Fibroblast of gingiva (primary cell): ENCODE results near the gene USHBP1.

Source experiments
- DNase-seq: peaks from one replicate; pipeline ENCODE4 v3.0.0-alpha.2; 2011; ENCODE audit warnings: low read depth

Gene USHBP1

DNA sequence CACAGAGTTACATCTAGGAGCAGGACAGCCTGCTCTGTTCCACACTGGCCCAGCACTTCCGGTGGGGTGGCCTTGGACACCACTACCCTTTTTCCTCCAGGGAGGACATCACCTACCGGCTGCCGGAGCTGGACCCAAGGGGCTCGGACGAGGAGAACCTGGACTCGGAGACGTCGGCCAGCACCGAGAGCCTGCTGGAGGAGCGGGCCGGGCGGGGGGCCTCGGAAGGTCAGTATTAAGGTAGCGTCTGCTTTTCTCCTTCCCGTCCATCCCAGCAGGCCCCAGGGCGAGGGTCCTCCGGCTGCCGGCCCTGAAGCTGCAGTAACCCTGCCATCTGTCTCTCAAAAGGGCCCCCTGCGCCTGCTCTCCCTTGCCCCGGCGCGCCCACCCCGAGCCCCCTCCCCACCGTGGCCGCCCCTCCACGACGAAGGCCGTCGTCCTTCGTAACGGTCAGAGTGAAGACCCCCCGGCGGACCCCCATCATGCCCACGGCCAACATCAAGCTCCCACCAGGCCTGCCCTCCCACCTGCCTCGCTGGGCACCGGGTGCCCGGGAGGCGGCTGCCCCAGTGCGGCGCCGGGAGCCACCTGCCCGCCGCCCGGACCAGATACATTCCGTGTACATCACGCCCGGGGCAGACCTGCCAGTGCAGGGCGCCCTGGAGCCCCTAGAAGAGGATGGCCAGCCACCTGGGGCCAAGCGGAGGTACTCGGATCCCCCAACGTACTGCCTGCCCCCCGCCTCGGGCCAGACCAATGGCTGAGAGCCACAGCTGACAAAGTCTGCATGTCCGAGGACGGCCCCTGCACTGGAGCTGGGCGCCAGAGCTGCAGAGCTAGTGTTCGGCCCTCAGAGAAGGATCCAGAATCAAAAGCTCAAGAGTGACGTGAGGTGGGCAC is 52.7 kb downstream of the USHBP1 start:
- DNase-seq = no peak

DNA sequence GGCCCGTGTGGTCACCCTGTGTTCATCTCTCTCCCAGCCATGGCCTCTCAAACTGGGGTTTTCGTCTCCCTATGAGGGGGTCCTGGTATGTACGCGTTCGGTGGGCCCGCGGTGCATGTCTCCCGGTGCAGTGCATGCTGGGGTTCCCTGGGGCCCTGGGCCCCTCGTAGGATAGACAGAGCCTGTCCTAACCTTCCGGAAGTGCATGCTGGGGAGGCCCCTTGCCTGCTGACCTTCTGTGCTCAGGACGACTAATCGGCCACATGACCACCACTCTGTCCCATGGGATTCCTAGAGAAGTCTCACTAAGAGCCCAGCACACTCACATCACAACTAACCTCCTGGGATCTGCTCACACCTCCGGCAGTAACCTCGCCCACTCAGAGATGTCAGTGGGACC is 54.2 kb downstream of the USHBP1 start:
- no peak for DNase-seq

DNA sequence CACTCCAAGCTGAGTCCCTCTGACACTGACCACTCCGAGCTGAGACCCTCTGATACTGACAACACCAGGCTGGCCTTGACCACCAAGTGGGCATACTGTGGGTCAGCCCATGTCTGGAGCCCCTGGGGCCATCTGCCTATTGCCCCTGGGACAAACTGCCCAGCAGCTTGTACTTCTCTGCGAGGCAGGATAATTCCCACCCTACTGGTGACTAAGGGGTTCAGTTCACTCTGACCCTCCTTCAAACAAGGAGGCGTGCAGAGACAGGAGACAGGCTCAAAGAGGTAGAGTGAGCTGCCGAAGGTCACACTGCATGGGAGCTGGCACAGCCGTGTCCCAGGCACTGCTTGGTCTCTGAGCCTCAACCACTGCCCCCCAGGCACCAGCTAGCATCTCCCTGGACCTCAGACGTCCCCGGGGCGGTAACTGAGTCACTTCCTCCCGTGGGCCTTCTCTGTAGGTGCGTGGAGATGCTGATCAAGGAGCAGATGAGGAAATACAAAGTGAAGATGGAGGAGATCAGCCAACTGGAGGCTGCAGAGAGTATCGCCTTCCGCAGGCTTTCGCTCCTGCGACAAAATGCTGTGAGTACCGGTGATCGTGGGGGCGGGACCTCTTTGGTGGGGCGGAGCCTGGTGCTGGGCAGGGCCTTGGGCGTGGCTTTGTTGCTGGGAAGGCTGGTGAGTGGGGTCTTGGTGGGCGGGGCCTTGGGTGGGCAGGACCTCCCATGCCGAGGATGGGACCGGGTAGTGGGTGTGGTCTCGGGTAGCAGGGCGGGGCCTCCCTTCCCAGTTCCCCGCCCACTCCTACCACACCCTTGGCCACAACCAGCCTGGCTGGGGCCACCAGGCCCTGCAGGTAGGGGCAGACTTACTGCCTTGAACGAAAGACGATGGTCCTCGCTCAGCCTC is 55.2 kb downstream of the USHBP1 start:
- no peak for DNase-seq

DNA sequence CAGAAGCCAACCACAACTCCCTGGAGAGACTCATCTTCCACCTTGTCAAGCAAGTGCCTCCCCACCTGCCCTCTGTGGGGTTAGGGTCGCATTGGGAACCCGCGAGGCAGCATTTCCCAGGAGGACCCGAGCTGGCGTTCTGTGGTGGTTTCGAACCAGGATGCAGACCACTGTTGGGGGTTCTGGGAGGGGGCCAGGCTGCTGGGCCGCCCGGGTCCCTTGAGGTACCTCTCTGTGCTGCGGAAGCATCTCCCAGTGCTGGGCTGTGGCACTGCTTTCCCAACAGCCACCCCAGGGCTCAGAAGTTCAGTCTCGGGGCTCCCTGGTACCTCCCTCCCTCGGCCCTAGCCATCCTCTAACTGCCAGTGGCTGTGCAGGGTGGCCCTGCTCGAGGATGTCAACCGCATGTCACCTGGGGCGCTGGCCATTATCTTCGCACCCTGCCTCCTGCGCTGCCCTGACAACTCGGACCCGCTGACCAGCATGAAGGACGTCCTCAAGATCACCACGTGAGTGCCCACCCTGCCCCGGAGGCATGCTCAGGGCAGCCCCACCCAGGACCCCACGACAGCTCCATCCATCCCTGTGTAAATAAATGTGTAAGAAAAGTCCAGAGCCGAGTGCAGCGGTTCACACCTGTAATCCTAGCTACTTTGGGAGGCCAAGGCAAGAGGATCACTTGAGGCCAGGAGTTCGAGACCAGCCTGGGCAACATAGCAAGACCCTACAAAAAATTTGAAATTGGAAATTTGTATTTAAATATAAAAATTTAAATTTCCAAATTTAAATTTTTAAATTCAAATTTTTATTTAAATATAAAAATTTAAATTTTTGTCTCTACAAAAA is 57.6 kb downstream of the USHBP1 start:
- no peak for DNase-seq

DNA sequence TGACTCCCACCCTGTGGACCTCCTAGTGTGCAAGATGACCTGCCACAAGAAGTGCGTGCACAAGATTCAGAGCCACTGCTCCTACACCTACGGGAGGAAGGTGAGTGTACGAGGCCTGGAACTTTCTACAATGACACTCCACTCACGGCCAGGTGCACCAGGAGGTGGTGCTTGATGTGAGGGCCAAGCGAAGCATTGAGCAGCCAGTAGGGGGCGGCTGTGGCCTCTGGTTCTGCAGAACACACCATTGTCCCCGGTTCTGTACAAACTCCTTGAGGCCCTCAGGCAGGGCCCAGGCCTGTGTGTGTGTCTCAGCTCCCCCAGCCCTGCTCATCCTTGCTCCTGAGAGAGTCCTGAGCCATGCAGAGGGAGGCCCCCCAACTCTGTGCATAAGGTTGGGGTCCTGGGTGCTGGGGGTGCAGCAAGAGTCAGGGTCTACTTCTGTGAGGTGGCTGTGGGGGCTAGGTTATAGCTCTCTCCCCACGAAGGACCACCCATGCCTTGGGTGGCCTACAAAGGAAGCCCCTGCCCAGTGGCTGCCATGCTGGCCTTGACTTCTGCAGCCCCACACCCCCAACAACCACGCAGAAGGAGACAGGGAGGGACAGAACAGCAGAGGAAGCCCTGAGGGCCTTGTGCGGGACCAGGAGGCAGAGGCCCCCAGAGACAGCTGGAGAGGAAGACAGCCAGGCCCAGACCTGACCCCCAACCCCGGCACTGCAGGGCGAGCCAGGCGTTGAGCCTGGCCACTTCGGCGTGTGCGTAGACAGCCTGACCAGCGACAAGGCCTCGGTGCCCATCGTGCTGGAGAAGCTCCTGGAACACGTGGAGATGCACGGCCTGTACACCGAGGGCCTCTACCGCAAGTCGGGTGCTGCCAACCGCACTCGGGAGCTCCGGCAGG is 59.1 kb downstream of the USHBP1 start:
- DNase-seq = peak; percentile 33

DNA sequence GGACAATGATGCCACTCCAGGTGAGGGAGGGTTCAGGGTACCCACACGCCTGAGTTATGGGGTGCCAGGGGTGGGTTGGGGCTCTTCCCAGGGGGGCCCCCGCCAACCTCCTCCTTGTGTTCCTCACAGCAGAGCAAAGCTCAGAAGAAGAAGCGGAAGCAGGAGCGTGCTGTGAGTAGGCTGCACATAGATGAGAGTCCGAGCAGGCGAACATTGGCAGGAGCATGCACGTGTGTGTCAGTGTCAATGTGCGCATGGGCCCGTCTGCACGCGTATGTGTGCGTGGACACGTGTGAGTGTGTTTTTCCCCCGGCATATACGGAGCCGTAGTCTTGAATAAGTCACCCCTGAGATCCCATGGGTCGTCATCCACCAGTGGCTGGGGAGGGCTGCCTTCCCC is 61.8 kb downstream of the USHBP1 start:
- DNase-seq = no peak

DNA sequence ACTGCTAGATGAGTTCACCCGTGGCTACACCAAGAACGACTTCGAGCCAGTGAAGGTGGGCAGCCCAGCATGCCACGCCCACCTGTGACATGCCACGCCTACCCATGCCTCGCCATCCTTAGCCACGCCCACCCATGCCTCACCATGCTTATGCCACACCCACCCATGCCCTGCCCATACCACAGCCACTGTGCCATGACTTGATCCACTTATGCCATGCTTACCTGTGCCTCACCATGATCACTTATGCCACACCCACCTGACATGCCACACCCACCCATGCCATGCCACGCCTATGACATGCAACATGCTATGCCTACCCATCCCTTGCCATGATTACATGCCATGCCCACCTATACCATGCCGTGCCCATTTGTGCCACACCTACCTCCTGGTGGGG is 62.3 kb downstream of the USHBP1 start:
- no peak for DNase-seq

DNA sequence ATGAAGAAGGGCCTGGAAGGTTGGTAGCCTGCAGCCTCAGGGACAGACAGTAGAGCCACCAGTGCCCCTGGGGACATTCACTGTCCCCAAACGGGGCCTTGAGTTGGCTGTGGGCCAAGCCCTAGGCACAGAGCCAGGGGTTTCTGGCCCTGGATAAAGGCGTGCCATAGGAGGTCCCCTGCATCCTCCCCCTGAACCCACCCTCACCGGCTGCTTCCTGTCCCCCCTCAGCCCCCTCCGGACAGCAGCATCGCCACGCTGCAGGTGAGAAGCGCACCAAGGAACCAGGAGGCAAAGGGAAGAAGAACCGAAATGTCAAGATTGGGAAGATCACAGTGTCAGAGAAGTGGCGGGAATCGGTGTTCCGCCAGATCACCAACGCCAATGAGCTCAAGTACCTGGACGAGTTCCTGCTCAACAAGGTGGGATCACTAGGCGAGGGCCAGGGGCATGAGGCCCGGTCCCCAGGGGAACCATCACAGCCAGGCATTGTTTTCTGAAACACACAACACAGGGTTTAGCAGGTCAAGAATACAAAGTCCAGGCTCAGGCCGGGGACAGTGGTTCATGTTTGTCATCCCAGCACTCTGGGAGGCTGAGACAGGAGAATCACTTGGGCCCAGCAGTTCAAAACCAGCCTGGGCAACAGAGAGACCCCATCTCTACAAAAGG is 64.0 kb downstream of the USHBP1 start:
- DNase-seq = no peak
